Suppressor macrophage treated with lipopolysaccharide for 1 hour (primary cell): ENCODE results near the gene OR2L8.

Experiments
- DNase-seq, 3 donors: peaks; one replicate each; pipeline ENCODE4 v3.0.0-alpha.2; 2020 to 2022

Gene OR2L8, protein sequence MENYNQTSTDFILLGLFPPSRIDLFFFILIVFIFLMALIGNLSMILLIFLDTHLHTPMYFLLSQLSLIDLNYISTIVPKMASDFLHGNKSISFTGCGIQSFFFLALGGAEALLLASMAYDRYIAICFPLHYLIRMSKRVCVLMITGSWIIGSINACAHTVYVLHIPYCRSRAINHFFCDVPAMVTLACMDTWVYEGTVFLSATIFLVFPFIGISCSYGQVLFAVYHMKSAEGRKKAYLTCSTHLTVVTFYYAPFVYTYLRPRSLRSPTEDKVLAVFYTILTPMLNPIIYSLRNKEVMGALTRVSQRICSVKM

GRCh38 chr1:247948558-247948957 lies at the start of gene OR2L8:
OR2L8 (plus strand) TSS chr1:247948858; CDS start chr1:247948858, 0 bp downstream.
- no peak for DNase-seq

GRCh38 chr1:247904122-247904521 lies 44.5 kb upstream of the OR2L8 start:
- DNase-seq, result no peak

- DNase-seq, result no peak
Measured at GRCh38 chr1:247905181-247905580, 43.5 kb upstream of the OR2L8 start.

- DNase-seq, result no peak
Measured at GRCh38 chr1:247905910-247906503, 42.7 kb upstream of the OR2L8 start.

- DNase-seq, result peak; percentile 52 to 82 (median 70)
Measured at GRCh38 chr1:247906504-247907047, 42.1 kb upstream of the OR2L8 start.

DNA sequence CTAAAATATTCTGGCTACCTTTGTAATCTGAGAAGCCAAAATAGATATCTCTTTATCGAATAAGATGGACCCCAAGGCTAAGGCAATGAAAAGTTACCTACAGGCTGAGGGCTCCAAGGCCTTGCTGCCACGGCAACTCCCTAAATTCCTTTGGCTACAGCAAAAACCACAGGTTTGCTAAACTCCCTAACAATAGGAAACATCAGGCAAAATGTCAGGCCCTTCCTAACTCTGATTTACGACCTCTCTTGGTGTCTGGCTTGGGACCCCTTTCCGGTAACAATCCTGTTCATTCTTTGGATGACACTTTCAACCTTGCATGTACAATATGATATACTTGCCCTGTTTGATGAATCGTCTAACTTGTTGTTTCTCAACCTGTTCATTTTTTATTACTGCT lies 39.9 kb upstream of the OR2L8 start:
- no peak for DNase-seq

- DNase-seq, result no peak
Measured at GRCh38 chr1:247913786-247914185, 34.9 kb upstream of the OR2L8 start.

- DNase-seq, result no peak
Measured at GRCh38 chr1:247914941-247915662, 33.6 kb upstream of the OR2L8 start.

DNA sequence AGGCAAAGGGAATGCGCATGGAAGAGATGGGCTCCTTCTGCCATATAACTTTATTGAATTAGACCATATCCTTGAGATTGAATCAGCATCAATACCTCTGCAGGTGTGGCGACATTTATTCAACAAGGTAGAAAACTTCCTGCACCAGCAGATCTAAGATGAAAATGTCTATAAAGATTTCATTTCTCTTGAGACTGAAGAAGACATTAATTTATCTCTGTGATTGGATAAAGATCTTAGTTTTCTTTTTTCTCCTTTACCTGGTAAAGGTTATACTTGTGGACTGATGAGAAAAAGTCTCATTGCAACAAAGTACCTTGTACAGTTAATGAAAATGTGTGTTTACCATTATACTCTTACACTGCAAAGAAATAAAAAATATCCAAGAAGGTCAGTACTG lies 28.7 kb upstream of the OR2L8 start, which contains the start of gene OR2T8:
Gene OR2T8 (plus strand): TSS at position 301 of the 400 bp plus-strand sequence. CDS start 766 bp downstream, outside the sequence.
- DNase-seq, result no peak

DNA sequence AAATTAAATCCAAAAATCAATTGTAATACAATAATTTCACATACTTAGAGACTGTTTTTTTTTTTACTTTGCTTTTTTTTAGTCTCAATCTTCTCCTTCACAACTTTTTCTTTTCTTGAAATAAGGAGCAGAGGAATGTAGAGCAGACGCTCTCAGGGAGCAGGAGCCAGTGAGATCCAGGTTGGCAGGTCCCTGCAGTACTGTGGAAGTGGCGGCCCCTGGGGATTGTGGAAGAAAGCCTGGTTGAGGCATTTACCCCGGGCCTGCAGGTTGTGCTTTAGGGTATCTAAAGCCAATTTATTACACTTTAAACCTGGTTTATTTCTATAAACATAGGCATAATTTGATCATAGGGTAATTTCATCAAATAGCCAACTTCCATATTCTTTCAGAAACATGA lies 24.7 kb upstream of the OR2L8 start:
- no peak for DNase-seq

GRCh38 chr1:247924868-247925267 lies 23.8 kb upstream of the OR2L8 start, which contains the start of gene OR2AJ1:
OR2AJ1 (plus strand) TSS chr1:247924889; CDS start chr1:247933769, 8,880 bp downstream.
- no peak for DNase-seq

DNA sequence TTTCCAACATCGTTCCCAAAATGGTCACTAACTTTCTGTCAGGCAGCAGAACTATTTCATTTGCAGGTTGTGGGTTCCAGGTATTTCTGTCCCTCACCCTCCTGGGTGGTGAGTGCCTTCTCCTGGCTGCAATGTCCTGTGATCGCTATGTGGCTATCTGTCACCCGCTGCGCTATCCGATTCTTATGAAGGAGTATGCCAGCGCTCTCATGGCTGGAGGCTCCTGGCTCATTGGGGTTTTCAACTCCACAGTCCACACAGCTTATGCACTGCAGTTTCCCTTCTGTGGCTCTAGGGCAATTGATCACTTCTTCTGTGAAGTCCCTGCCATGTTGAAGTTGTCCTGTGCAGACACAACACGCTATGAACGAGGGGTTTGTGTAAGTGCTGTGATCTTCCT lies 14.7 kb upstream of the OR2L8 start:
- DNase-seq, result no peak

- no peak for DNase-seq
Measured at GRCh38 chr1:247935781-247936180, 12.9 kb upstream of the OR2L8 start.

DNA sequence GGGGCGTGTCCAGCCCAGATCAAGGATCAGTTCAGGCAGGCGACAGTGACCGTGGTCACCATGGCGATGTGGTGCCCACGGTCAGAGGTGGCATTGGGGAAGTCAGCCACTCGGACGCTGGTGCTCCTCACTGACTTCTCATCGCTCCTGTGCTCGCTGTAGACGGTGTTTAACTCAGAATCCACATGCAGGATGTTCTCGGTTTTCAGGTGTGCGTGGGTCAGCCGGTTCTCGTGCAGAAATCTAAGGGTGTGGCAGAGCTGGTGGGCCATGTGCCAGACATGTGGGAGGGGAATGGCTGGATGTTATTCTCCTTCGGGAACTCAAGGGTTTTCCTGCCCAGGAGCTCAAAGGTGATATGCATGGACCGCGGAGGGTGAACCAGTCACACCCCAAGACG lies 12.2 kb upstream of the OR2L8 start:
- DNase-seq, result no peak

- DNase-seq, result peak; percentile 95 to 99 (median 97)
Measured at GRCh38 chr1:247936965-247937734, 11.5 kb upstream of the OR2L8 start.

GRCh38 chr1:247942624-247943023 lies 6.0 kb upstream of the OR2L8 start:
- no peak for DNase-seq

DNA sequence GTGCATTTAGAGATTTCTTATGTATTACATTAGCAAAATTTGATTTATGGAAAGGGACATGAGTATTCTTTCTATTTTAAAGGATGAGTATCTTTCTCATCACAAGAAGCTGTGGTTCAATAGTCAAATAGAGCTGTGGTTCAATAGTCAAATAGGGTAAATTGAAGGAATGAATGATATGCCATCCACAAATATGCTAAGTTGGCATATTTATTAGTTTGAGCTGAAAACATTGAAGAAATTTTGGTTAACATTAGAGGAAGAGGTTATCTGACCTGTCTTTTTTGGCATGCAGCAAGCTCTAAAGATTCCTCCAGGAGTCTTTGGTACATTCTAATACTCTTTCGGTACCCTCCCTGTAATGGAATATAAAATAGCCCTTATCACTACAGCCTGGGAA lies 4.8 kb downstream of the OR2L8 start:
- DNase-seq, result no peak

DNA sequence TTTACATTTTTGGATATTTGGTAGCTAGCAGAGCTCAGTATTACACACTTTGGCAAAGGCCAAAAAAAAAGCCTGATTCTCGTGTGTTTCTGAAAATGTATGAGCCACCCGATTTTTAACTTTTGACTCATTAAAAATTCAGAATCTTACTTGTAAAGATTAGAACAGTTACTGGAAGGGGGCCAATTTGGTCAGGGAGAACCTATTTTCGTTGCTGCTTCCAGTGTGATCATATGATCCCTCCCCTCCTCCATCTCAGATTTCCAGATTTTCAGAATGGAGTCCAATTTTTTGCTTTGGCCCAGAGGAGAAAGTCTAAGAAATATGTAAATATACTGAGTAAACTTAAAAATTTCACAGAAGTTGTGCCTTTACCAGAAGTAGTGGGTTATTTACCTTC lies 13.1 kb downstream of the OR2L8 start:
- no peak for DNase-seq

GRCh38 chr1:247962911-247963588 lies 14.4 kb downstream of the OR2L8 start:
- DNase-seq, result no peak

DNA sequence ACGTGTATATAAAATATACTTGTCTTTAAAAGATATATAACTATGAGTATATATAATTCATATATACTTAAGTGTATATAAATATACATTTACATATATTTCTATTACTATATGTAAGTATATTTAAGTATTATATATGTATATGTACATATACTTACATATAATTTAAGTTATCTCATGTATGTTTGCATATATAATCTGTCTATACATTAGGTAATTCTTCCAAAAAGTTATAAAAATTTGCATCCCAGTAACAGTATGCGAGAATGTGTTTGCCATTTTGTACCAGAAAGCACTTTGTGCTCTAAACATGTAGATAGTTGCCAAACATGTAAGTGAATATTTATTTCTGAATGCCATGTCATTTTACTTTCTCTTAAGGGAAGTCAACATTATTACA lies 16.3 kb downstream of the OR2L8 start, which contains the start of gene OR2AK2:
Gene OR2AK2 (plus strand): TSS at position 301 of the 400 bp plus-strand sequence. CDS start 144 bp downstream, outside the sequence.
- no peak for DNase-seq

- DNase-seq, result peak; percentile 24 to 46 (median 44)
Measured at GRCh38 chr1:247966532-247967204, 18.0 kb downstream of the OR2L8 start.
